Natural killer cell (primary cell): ENCODE measurements around the gene RNF220. TPM values are rescaled to one million over a fixed set of nuclear protein-coding genes. Genes with fewer than 3 reads are reported as not detected.

Source experiments
- ATAC-seq, 3 donors: fragments of 150-1000 bp in 2 of 3; fragments of 200-7000 bp in 1 of 3; cut with Tn5 transposase; 1 replicate in 1 of 3; 2 replicates in 2 of 3; pipeline ENCODE4 v1.10.0; 2021; ENCODE audit warnings: mild to moderate bottlenecking in 2 of 3, moderate library complexity in 2 of 3
- DNase-seq, 2 donors: peaks; one replicate each; pipeline versions ENCODE4 v3.0.0 to v3.0.0-alpha.2; 2013 to 2021; ENCODE audit warnings: mixed read lengths in 1 of 2
- H3K27ac ChIP-seq: one replicate; pipeline ENCODE4 v1.5.1; 2013; ENCODE audit warnings: mild to moderate bottlenecking, low read length
- H3K27me3 ChIP-seq: one replicate; pipeline ENCODE4 v1.6.1; 2013; ENCODE audit warnings: low read length; ENCODE audit not compliant: control insufficient read depth, insufficient read depth
- H3K36me3 ChIP-seq: one replicate; pipeline ENCODE4 v1.6.1; 2013; ENCODE audit warnings: low read length; ENCODE audit not compliant: control insufficient read depth, insufficient read depth
- H3K4me1 ChIP-seq: one replicate; pipeline ENCODE4 v1.6.1; 2013; ENCODE audit warnings: low read length; ENCODE audit not compliant: control insufficient read depth, insufficient read depth
- H3K4me3 ChIP-seq: one replicate; pipeline ENCODE4 v1.5.1; 2013; ENCODE audit warnings: low read length
- H3K9me3 ChIP-seq: one replicate; pipeline ENCODE4 v1.6.1; 2013; ENCODE audit warnings: low read length; ENCODE audit not compliant: control insufficient read depth, insufficient read depth
- H3K27ac Mint-ChIP-seq, 2 donors: one replicate each; pipeline ENCODE4 v1.8.0; 2022; ENCODE audit warnings: mild to moderate bottlenecking in 2 of 2, mixed read lengths in 2 of 2, moderate library complexity in 1 of 2
- H3K27me3 Mint-ChIP-seq, 2 donors: one replicate each; pipeline ENCODE4 v1.8.0; 2022; ENCODE audit warnings: low read depth in 2 of 2, mixed read lengths in 2 of 2
- H3K36me3 Mint-ChIP-seq: one replicate; pipeline ENCODE4 v1.8.0; 2022; ENCODE audit warnings: mixed read lengths
- H3K4me1 Mint-ChIP-seq, 2 donors: one replicate each; pipeline ENCODE4 v1.8.0; 2022; ENCODE audit warnings: mixed read lengths in 2 of 2
- H3K4me3 Mint-ChIP-seq: one replicate; pipeline ENCODE4 v1.8.0; 2022; ENCODE audit warnings: mild to moderate bottlenecking, moderate library complexity, mixed read lengths
- H3K9me3 Mint-ChIP-seq, 2 donors: one replicate each; pipeline ENCODE4 v1.8.0; 2022; ENCODE audit warnings: mixed read lengths in 2 of 2
- WGBS: methylation state at CpG from one replicate; pipeline ENCODE4 v1.1.7; 2013; ENCODE audit warnings: missing lambda C conversion rate; ENCODE audit not compliant: insufficient coverage; 5-methylcytosine and 5-hydroxymethylcytosine counted together
- intact Hi-C: fragments of 100-400 bp; cut with micrococcal nuclease; formaldehyde crosslinking; loops from one replicate; pipeline ENCODE4 v1.14.2; 2022
- total RNA-seq, 4 donors: library from RNA; stranded (reverse); fragments of 120-200 nt in 1 of 4; gene quantifications; one replicate each; pipeline versions ENCODE4 v1.2.3 to v1.2.4, GENCODE V29; 2013 to 2022
- TF ChIP-seq, protein P1 (sequence below): fragments of 200-600 bp; IDR thresholded peaks from one replicate; pipeline ENCODE4 v1.8.0; 2022; ENCODE audit warnings: antibody characterized with exemption

The RNF220 gene
- total RNA-seq, 3 donors from 2014 or later (not counting 1 experiment from before 2014, with no cell fraction given): 88.5 to 107 (median 105) TPM

DNA sequence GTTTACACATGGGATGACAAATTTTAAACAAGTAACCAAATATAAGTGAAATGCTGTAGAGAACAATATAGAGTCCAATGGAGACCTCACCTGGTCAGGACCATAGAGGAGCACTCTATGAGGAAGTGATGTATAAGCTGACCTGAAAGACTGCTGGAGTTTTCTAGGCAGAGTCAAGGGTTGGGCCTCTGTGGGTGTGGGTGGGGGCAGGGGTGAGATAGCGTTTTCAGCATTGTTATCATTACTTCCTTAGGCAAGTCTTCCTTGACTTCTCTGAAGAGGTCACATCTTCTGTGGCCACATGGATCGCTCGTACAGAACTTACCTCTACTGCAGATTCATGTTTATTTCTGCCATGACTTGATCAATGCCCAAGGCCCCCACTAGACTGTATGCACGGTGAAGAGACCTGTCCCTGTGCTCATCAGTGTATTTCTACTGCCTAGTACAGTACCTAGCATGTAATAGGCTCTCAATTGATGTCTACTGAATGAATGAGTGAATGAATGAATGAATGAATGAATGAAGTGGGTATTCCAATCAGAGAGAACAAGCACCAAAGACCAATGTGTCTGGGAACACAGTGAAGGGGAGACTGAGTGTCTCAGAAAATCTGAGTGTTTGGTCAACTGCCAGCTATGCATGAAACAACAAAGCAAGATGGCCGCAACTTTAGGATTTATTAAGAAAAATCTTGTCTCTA, 116.5 kb downstream of the RNF220 start:
- Mint-ChIP-seq H3K36me3 (no peaks in the 10 kb centered on the region), H3K9me3 (no peaks in the 10 kb centered on the region), H3K27ac (no peak overlapping the region), H3K4me3 (no peak overlapping the region), H3K27me3 (peaks cover 0 to 8% of the 10 kb centered on the region in 2 donors), H3K4me1 (peaks cover 14 to 17% of the 10 kb centered on the region in 2 donors)
- H3K36me3 ChIP-seq: no peaks in the 10 kb centered on the region
- H3K27ac ChIP-seq: no peak overlapping the region
- no peaks in the 10 kb centered on the region for H3K27me3 ChIP-seq
- H3K4me1 ChIP-seq: peaks cover 15% of the 10 kb centered on the region
- no peak overlapping the region for H3K4me3 ChIP-seq
- no peak for ATAC-seq
- TF ChIP-seq, protein P1, sequence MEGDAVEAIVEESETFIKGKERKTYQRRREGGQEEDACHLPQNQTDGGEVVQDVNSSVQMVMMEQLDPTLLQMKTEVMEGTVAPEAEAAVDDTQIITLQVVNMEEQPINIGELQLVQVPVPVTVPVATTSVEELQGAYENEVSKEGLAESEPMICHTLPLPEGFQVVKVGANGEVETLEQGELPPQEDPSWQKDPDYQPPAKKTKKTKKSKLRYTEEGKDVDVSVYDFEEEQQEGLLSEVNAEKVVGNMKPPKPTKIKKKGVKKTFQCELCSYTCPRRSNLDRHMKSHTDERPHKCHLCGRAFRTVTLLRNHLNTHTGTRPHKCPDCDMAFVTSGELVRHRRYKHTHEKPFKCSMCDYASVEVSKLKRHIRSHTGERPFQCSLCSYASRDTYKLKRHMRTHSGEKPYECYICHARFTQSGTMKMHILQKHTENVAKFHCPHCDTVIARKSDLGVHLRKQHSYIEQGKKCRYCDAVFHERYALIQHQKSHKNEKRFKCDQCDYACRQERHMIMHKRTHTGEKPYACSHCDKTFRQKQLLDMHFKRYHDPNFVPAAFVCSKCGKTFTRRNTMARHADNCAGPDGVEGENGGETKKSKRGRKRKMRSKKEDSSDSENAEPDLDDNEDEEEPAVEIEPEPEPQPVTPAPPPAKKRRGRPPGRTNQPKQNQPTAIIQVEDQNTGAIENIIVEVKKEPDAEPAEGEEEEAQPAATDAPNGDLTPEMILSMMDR: no peak
- 94% methylated on average over 5 of the region's 5 CpGs for WGBS
- no peaks in the 10 kb centered on the region for H3K9me3 ChIP-seq
- intact Hi-C loops: no loop called here
- no peak for DNase-seq

DNA sequence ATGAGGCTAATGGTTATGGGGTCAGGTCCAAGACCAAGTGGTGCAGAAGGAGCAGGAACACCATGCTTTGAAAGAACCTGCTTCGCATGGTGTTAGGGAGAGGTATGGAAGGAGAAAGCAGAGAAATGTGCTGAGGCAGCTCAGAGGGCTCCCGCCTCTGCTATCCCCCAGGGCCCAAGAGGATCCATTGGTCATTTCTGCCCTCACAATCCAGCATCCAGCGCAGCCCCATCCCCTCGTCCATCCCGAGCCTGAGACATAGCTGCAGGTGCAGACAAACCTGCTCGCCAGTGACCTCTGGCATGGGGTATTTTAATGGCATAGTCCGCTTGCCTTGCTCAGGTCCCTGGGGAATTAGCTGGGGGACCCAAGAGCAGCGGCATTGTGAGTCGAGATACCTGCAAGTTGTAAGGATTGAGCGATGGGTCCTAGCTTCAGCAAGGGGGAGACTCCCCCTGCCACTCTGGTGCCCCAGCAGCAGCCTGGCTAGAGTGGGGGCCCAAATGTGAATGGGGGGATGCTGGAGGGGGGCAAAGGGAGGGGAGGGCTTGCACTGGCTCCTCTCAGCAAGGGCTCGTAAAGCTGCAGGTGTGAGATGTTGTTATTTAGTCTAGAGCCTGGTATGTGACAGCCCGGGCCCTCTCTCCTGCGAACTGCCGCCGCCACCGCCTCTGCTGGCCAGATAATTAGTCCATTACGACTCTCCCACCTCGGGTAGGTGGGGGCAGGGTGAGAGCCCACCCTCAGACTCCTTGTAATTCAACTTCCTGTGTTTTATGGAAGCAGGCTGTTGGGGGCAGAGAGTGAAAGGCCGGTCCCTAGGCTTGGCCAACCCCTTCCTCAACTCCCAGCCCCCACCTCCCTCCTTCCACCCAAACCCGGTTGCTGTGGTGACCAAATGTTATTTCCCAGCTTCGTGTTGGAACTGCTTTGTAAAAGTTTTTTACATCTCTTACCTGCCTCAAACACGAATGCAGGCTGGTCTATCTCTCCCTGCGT, 118.8 kb downstream of the RNF220 start:
- Histone ChIP-seq H3K9me3 (no peaks in the 10 kb centered on the region), H3K27me3 (no peaks in the 10 kb centered on the region), H3K4me1 (peaks cover 8% of the 10 kb centered on the region), H3K36me3 (no peaks in the 10 kb centered on the region), H3K27ac (no peak overlapping the region), H3K4me3 (no peak overlapping the region)
- Mint-ChIP-seq H3K9me3 (no peaks in the 10 kb centered on the region), H3K4me1 (peaks cover 11% of the 10 kb centered on the region in 2 donors), H3K4me3 (no peak overlapping the region), H3K27me3 (no peaks in the 10 kb centered on the region), H3K36me3 (no peaks in the 10 kb centered on the region), H3K27ac (no peak overlapping the region)
- TF ChIP-seq, protein P1: no peak
- intact Hi-C loops: no loop called here
- DNase-seq: no peak
- 86% methylated on average over 22 of the region's 23 CpGs for WGBS
- no peak for ATAC-seq

DNA sequence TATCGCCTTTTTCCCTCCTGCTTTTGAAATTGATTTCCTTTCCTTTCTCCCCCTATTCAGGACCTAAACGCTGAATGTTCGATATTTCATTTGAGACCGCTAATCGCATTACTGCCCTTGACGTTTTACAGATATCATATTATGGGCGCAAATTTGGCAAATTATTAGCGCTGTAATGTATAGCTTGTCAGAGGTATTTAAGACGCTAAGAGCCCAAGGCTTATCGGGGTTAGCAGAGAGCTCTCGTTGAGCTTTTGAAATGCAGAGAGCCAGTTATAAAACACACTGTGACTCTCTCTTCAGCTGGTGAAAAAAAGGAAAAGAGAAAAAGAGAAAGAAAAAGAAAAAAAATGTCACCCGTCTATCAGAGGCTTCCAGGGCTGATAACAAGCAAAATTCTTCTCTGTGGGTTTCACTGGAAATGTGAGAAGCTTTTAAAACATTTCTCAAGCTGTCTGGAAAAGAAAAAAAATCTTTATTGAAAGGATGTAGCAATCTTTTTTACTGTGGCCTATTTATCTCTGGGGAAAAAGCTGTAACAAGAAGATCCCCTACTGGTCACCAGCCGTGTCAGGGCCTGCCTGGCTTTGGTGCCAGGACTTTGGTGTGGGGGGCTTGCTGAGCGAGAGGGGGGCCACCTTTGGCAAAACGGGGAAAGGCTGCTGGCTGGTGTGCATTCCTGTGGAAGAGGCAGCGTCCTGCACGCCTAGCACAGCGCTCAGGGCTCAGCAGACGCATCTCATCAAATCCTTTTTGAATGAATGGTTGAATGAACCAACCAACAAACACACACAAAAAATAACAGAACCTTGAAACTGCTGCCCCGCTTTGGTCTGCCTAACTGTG, 119.8 kb downstream of the RNF220 start:
- peaks cover under 1 to 1% of the 10 kb centered on the region in 2 donors for H3K4me1 Mint-ChIP-seq
- TF ChIP-seq, protein P1: no peak
- H3K36me3 ChIP-seq: no peaks in the 10 kb centered on the region
- H3K36me3 Mint-ChIP-seq: no peaks in the 10 kb centered on the region
- no peak overlapping the region for H3K4me3 ChIP-seq
- DNase-seq (no peak), ATAC-seq (no peak)
- no peak overlapping the region for H3K27ac Mint-ChIP-seq
- no peaks in the 10 kb centered on the region for H3K9me3 Mint-ChIP-seq
- no peak overlapping the region for H3K4me3 Mint-ChIP-seq
- no peaks in the 10 kb centered on the region for H3K9me3 ChIP-seq
- H3K4me1 ChIP-seq: no peaks in the 10 kb centered on the region
- 88% methylated on average over 20 of the region's 20 CpGs for WGBS
- no peak overlapping the region for H3K27ac ChIP-seq
- intact Hi-C loops: no loop called here
- H3K27me3 Mint-ChIP-seq: no peaks in the 10 kb centered on the region
- H3K27me3 ChIP-seq: no peaks in the 10 kb centered on the region
